Hematopoietic multipotent progenitor cell treated with erythropoietin and hydrocortisone succinate and interleukin-3 and kit ligand, for 8 days (in vitro differentiated cells): ENCODE measurements around the gene TANK.
"Not testable (repeated sequence)": the region's sequence is repeated elsewhere in the genome, so short reads cannot be mapped to it uniquely, and the experiment has no call there.

Experiments used
- DNase-seq: peaks from one replicate; pipeline ENCODE4 v3.0.0-alpha.2; 2015

TANK gene

GRCh38 chr2:161279230-161279815 lies 119.1 kb downstream of the TANK start:
- DNase-seq: not testable (repeated sequence)

GRCh38 chr2:161280906-161281323 lies 120.7 kb downstream of the TANK start:
- peak; percentile 39 for DNase-seq

GRCh38 chr2:161281615-161282310 lies 121.5 kb downstream of the TANK start:
- not testable (repeated sequence) for DNase-seq

- DNase-seq: not testable (repeated sequence)
These were observed 122.0 kb downstream of the TANK start for GRCh38 chr2:161282311-161282644.

- no peak for DNase-seq
These were observed 123.7 kb downstream of the TANK start for GRCh38 chr2:161283926-161284325.
